Measurements from ENCODE around the gene CAPN9. TPM values are rescaled to one million over a fixed set of nuclear protein-coding genes. Genes with fewer than 3 reads are reported as not detected.
"Not testable (repeated sequence)": the region's sequence is repeated elsewhere in the genome, so short reads cannot be mapped to it uniquely, and the experiment has no call there.

The CAPN9 gene
- total RNA-seq, 2 donors from 2014 or later, result not detected

DNA sequence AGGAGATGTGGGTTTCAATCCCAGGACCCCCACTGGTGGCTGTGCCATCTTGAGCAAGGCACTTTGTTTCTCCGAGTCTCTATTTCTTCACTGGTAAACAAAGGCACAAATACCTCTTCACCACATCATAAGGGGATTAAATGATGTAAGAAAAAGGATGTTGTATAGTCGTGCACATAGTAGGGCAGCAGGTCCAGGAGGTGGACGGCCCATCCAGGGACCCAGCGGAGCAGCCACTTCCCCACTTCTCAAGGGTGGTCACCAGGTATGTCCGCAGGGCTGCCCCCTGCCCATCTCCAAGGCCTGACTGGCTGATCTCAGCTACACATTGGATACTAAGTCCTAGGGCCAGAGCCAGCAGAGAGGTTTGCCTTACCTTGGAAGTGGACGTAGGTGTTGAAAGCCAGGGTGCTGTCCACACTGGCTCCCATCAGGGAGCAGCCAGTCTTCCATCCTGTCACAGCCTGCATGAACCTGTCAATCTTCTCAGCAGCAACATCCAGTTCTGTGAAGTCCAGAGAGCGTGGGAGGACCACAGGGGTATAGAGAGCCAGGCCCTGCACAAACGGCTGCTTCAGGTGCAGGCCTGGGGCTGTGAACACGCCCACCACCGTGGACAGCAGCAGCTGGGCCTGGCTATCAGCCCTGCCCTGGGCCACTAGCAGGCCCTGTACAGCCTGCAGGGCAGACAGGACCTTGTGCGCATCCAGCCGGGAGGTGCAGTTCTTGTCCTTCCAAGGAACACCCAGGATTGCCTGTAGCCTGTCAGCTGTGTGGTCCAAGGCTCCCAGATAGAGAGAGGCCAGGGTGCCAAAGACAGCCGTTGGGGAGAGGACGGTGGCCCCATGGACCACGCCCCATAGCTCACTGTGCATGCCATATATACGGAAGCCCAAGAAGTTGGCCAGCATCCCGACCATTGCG is 37.3 kb upstream of the CAPN9 start:
- intact Hi-C loops (cut with DNase I), result no loop called here

DNA sequence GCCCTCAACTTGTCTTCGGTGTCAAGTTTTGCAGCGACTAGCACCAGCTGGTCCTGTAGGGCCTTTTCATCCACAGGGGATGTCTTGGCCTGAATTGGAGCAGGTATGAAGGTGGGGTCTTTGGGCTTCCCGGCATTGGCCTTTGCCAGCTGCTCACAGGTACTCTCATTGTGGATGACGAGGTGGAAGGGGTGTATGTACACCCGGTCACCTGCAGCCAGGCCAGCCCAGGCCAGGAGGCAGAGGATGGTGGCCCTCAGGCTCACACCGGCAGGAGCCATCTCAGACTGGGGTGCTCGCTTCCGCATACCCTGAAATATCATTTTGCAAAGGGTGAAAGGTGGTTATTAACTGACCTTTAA is 36.7 kb upstream of the CAPN9 start:
- intact Hi-C loops (cut with DNase I), result no loop called here
- peak; percentile 60 for DNase-seq (ENCODE audit: low spot score)

More for the DNA sequence above, 37.3 kb upstream of the CAPN9 start:
- DNase-seq (ENCODE audit: low spot score), result peak; percentile 59

DNA sequence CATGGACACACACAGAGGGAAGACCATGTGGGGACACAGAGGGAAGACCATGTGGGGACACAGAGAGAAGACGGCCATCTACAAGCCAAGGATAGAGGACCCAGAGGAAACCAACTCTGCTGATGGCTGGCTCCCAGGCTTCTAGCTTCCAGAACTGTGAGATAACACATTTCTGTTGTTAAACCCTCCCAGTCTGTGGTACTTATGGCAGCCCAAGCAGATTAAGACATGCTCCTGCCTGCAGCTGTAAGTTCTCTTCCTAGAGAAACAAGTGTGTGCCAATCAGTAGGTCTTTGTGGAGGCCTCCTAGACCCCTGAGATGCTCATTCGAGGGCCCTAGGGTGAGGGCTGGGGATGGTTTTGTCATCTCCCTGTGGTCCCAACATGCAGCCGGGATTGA is 35.9 kb upstream of the CAPN9 start:
- intact Hi-C loops (cut with DNase I), result no loop called here
- no peak for DNase-seq (ENCODE audit: low spot score)

DNA sequence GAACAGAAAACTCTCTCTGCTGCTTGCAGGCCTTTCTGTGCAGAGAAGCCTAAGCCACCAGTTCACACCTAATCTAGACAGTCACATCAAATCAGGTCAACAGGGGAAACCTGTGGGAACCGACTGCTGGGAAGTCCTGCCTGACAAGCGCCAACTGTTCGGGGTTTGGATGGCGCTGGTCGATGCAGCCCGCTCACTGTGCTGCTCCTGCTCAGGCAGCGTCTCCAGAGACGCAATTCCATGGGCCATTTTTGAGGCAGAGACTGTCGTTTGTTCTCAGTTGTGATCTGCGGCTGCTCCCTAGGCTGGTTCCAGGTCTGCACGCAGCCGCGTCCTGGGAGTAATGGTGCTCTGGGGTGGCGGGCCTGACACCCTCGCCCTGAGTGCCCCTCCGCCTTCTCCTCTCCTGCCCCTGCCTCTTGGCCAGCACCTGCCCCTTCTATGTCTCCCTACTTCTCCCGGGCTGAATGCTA is 34.7 kb upstream of the CAPN9 start:
- intact Hi-C loops (cut with DNase I), result no loop called here
- DNase-seq (ENCODE audit: low spot score), result peak; percentile 64

DNA sequence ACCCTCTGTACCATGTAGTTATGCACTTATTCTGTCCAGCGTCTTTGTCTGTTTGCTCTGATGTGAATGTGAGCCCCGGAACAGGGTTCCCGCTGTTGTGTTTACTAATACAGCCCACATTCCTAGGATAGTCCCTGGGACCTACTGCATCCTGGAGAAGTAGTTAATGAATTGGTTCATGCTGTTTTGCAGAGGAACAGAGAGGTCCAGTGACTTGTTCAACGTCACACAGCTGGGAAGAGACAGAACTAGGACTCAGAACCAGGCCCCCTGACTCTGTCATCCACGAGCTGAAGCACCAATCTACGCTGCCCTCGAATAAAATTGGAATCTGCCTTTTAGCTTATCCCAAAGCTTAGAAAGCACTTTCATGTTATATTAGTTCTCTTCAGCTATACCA is 34.0 kb upstream of the CAPN9 start:
- no peak for DNase-seq (ENCODE audit: low spot score)
- intact Hi-C loops (cut with DNase I), result no loop called here

GRCh38 chr1:230713547-230713914 is 33.7 kb upstream of the CAPN9 start:
- intact Hi-C loops (cut with DNase I), result no loop called here
- DNase-seq (ENCODE audit: low spot score), result peak; percentile 67

DNA sequence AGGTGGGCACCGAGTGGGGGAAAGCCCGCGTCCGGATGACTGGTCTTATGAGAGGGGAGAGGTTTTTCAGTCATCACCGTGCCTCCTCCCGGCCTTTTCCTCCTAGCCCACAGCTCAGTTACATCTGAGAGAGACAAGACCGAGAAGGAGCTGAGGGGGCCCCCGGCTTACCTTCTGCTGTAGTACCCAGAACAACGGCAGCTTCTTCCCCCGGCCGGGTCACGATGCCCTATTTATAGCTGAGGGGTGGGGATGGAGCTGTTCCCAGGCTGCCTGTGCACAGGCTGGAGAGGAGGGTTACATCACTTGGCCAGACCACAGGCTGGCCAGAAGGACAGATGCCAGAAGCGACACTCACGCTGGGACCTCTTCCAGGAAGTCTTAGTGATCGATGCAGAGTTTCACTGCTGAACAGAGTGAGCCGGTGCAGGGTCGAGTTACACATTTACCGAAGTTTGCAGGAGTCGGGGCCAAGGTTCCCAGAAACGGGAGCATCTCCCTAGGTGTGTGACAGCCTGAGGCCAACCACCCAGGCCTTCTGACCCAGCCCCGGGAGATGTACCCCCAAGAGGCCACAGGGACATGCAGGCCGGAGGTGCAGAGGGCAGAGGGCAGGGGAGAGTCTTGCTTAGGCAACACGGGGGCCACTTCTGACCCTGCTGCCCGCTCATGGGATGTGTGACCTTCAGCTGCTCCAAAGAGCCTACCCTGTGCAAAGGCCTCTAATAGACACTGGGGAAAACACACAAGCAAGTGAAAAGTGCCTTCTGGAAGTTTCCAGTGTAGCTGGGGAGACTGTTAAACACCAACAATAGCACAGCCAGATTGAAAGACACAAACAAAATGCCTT is 33.0 kb upstream of the CAPN9 start, which contains the start of gene AGT:
Gene AGT (minus strand): TSS at position 208 of the 850 bp plus-strand sequence. CDS start 3,299 bp downstream, outside the sequence.
- peak; percentile 89 for DNase-seq (ENCODE audit: low spot score)
- intact Hi-C loops (cut with DNase I), result no loop called here

- intact Hi-C loops (cut with DNase I), result no loop called here
- DNase-seq (ENCODE audit: low spot score), result no peak
Measured at GRCh38 chr1:230715510-230715909, 31.7 kb upstream of the CAPN9 start.

- intact Hi-C loops (cut with DNase I); DNase-seq (ENCODE audit: low spot score): not testable (repeated sequence)
Measured at GRCh38 chr1:230716453-230716852, 30.7 kb upstream of the CAPN9 start.

GRCh38 chr1:230717251-230717650 is 29.9 kb upstream of the CAPN9 start:
- no peak for DNase-seq (ENCODE audit: low spot score)
- intact Hi-C loops (cut with DNase I), result no loop called here

GRCh38 chr1:230721849-230722522 is 25.2 kb upstream of the CAPN9 start:
- DNase-seq (ENCODE audit: low spot score); intact Hi-C loops (cut with DNase I): not testable (repeated sequence)

DNA sequence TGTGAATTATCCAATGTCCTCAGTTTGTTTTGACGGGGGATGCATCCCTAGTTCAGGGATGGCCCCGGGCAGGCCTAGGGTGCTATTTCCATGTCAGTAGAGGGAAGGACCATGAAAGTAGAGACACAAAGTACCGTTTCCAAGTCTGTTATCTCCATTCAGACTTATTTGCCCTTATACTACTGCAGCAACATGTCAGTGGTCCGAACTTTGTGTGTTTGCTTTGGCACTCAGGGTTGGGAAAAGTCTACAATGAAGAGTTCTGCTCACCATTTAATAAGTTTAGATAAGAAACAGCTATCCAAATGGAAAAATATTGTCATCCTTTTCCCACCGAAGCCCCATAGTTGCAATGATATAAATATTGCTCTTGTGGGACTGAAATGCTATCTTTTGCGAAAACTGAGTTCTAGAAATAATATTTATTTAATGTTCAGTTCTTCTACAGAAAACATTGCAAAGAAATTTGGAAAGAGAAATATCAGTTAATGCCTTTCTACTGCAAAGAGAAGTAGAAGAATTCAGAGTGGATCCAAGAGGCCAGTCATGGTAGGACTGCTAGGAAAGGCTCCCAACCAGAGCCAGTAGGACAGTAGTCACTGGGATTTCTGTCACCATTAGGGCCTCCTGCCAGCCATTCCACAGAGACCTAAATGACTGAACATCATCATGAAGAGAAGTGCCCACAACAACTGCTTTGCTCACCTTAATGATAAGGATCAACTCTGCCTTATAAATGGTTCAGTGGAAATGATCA is 21.8 kb upstream of the CAPN9 start:
- intact Hi-C loops (cut with DNase I), result no loop called here
- no peak for DNase-seq (ENCODE audit: low spot score)

GRCh38 chr1:230728710-230729392 is 18.3 kb upstream of the CAPN9 start:
- no peak for DNase-seq (ENCODE audit: low spot score)

GRCh38 chr1:230730977-230731376 is 16.2 kb upstream of the CAPN9 start:
- intact Hi-C loops (cut with DNase I), result no loop called here
- DNase-seq (ENCODE audit: low spot score), result no peak

More at GRCh38 chr1:230728710-230729392, 18.3 kb upstream of the CAPN9 start:
- intact Hi-C loops (cut with DNase I), result no loop called here

DNA sequence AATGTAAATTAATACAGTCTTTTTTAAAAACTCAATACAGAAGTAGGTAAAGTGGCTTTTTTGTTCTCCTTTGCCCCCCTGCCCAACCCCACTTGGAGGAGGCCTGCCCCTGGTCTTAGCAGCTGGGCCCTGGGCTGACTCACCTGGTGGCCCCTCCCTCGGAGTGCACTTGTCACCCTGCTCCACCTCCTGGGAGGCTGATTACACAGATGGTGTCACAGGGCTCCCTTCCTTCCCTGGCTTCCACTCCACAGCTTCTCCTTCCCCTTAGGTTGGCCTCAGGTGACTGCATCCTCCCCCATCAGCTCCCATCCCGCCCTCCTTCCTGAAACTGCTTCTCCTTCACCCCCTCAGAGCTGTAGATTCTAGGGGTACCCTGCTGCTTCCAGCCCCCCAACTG is 11.7 kb upstream of the CAPN9 start:
- DNase-seq (ENCODE audit: low spot score), result no peak
- intact Hi-C loops (cut with DNase I), result no loop called here

GRCh38 chr1:230737622-230738262 is 9.4 kb upstream of the CAPN9 start:
- intact Hi-C loops (cut with DNase I), result no loop called here
- DNase-seq (ENCODE audit: low spot score), result no peak

DNA sequence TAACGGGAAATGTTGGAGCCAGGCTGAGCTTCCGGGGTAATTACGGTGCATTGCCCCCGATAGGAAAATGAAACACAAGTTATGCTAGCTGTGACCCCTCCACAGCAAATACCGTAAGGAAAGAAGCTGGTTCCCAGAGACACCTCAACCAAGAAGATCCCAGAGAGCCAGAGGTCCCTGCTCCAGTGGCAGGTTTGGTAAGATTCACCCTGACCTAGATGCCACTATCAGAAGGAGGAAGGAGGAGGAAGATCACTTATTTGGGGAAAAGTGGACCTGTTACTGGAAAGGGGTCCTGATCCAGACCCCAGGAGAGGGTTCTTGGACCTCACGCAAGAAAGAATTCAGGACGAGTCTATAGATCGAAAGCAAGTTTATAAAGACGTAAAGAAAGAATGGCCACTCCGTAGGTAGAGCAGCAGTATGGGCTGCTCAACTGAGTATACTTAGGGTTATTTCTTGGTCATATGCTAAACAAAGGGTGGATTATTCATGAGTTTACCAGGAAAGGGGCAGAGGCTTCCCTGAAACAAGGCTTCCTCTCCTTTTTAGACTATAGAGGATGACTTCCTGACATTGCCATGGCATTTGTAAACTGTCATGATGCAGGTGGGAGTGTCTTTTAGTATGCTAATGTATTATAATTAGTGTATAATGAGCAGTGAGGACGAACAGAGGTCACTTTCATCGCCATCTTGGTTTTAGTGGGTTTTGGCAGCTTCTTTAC is 7.5 kb upstream of the CAPN9 start:
- intact Hi-C loops (cut with DNase I), result no loop called here
- DNase-seq (ENCODE audit: low spot score), result no peak
